Muscle of leg (tissue), 11 donors: Measurements from ENCODE around the gene HECW1. TPM values are rescaled to one million over a fixed set of nuclear protein-coding genes. Genes with fewer than 3 reads are reported as not detected.
"Not testable (repeated sequence)": the region's sequence is repeated elsewhere in the genome, so short reads cannot be mapped to it uniquely, and the experiment has no call there.

Experiments
- DNase-seq: peaks from one replicate; pipeline ENCODE4 v3.0.0; 2013
- H3K27ac ChIP-seq: one replicate; pipeline ENCODE4 v1.5.1; 2013; ENCODE audit warnings: mild to moderate bottlenecking, low read length, control low read depth
- H3K27me3 ChIP-seq: one replicate; pipeline ENCODE4 v1.6.1; 2013; ENCODE audit warnings: low read length; ENCODE audit not compliant: control insufficient read depth, insufficient read depth
- H3K36me3 ChIP-seq: one replicate; pipeline ENCODE4 v1.6.1; 2013; ENCODE audit warnings: low read length; ENCODE audit not compliant: control insufficient read depth, insufficient read depth
- H3K4me1 ChIP-seq: one replicate; pipeline ENCODE4 v1.6.1; 2013; ENCODE audit warnings: low read length; ENCODE audit not compliant: control insufficient read depth, insufficient read depth
- H3K4me3 ChIP-seq: one replicate; pipeline ENCODE4 v1.5.1; 2013; ENCODE audit warnings: low read length, control low read depth
- H3K9me3 ChIP-seq: replicated peaks from 2 replicates; pipeline ENCODE4 v1.6.1; 2013; ENCODE audit warnings: low read depth, low read length; ENCODE audit not compliant: control insufficient read depth
- WGBS: methylation state at CpG from one replicate; pipeline ENCODE4 v1.1.5; 2013; ENCODE audit warnings: missing lambda C conversion rate; ENCODE audit not compliant: insufficient coverage; 5-methylcytosine and 5-hydroxymethylcytosine counted together
- polyA plus RNA-seq, 8 donors: library from polyadenylated mRNA; unstranded; fragments of 120-200 nt; gene quantifications; one replicate each; pipeline versions ENCODE4 v1.2.1 to v1.2.3, GENCODE V29; 2013; ENCODE audit warnings: inconsistent platforms in 1 of 8, low replicate concordance in 1 of 8; ENCODE audit not compliant: insufficient read length in 8 of 8, insufficient read depth in 1 of 8
- total RNA-seq: library from RNA; stranded (reverse); fragments of 120-200 nt; gene quantifications from one replicate; pipeline ENCODE4 v1.2.4, GENCODE V29; 2013

The HECW1 gene
- total and polyA plus RNA-seq, 9 donors, result 0.13 to 1.7 (median 0.51) TPM; not detected in 1

GRCh38 chr7:43217055-43217454 lies 104.6 kb downstream of the HECW1 start:
- WGBS, result no CpG with 5 or more reads among the region's 2 CpGs
- Histone ChIP-seq H3K4me1 (no peaks in the 10 kb centered on the region), H3K9me3 (no peaks in the 10 kb centered on the region), H3K36me3 (no peaks in the 10 kb centered on the region), H3K27ac (no peak overlapping the region), H3K27me3 (peaks cover 6% of the 10 kb centered on the region), H3K4me3 (no peak overlapping the region)
- DNase-seq, result no peak

GRCh38 chr7:43218901-43219300 lies 106.5 kb downstream of the HECW1 start:
- WGBS, result 17% methylated on average over 1 of the region's 4 CpGs
- not testable (repeated sequence) for H3K9me3 ChIP-seq, H3K27me3 ChIP-seq, H3K4me1 ChIP-seq, DNase-seq, H3K4me3 ChIP-seq, H3K36me3 ChIP-seq, H3K27ac ChIP-seq

- H3K27ac ChIP-seq, result no peak overlapping the region
- H3K4me3 ChIP-seq, result no peak overlapping the region
- H3K27me3 ChIP-seq, result no peaks in the 10 kb centered on the region
- 79% methylated on average over 3 of the region's 6 CpGs for WGBS
- DNase-seq, result no peak
- no peaks in the 10 kb centered on the region for H3K9me3 ChIP-seq
- H3K4me1 ChIP-seq, result no peaks in the 10 kb centered on the region
- no peaks in the 10 kb centered on the region for H3K36me3 ChIP-seq
Observed at GRCh38 chr7:43220250-43220649, 107.8 kb downstream of the HECW1 start.

DNA sequence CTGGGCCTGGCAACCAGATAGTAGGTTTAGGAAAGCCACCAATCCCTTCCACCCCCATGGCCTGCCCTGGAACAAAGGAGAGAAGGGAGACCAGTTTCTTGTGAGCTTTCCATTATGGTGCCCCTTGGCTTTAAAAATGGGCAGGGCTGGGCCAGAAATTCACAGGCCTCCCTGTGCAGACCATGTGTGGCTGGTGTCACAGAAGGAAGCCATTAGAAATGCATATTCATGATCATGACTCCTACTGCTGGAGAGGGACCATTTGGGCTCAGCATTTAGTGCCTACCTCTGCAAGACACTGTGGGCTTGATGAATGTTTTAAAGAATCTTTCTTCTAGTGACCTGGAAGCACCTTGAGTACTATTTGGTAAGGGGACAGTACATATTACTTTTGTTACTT lies 108.3 kb downstream of the HECW1 start:
- H3K4me3 ChIP-seq, result no peak overlapping the region
- H3K9me3 ChIP-seq, result no peaks in the 10 kb centered on the region
- no peak for DNase-seq
- H3K4me1 ChIP-seq, result no peaks in the 10 kb centered on the region
- no peaks in the 10 kb centered on the region for H3K27me3 ChIP-seq
- H3K27ac ChIP-seq, result no peak overlapping the region
- H3K36me3 ChIP-seq, result no peaks in the 10 kb centered on the region

DNA sequence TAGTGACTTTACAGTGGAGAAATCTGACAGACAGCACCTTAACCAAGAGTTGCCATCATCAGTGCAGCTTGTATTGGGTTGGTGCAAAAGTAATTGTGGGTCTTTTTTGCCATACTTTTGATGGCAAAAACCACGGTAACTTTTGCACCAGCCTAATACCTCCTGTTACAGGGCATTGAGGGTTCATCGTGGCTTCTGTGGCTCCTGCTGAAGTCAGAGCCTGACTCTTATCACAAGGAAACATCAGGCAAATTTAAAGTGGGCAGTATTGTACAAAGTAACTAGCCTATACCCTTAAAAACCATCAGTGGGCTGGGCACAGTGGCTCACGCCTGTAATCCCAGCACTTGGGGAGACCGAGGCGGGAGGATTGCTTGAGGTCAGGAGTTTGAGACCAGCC lies 117.4 kb downstream of the HECW1 start:
- Histone ChIP-seq H3K4me1 (no peaks in the 10 kb centered on the region), H3K9me3 (no peaks in the 10 kb centered on the region), H3K4me3 (no peak overlapping the region), H3K36me3 (no peaks in the 10 kb centered on the region), H3K27me3 (no peaks in the 10 kb centered on the region), H3K27ac (no peak overlapping the region)
- 83% methylated on average over 2 of the region's 5 CpGs for WGBS
- no peak for DNase-seq

DNA sequence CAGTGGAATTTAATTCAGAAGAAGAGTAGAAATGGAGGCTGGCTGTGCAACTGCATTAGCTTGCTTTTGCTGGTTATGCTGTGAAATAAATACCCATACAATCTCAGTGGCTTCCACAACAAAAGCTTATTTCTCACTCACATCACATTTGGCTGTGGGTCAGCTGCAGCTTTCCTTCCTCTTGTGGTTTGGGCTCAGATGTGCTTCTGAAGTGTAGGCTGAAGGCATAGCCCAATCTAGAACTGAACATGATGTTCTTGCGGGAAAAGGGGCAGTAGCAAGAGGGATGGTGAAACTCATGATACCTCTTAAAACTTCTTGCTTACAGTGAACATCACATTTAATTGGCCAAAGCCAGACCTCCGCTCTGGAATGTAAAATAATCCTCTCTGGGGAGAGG lies 119.9 kb downstream of the HECW1 start:
- WGBS, result no CpG with 5 or more reads among the region's 2 CpGs
- DNase-seq, result no peak
- Histone ChIP-seq H3K27ac (no peak overlapping the region), H3K4me3 (no peak overlapping the region), H3K4me1 (no peaks in the 10 kb centered on the region), H3K27me3 (no peaks in the 10 kb centered on the region), H3K9me3 (no peaks in the 10 kb centered on the region), H3K36me3 (no peaks in the 10 kb centered on the region)

- Histone ChIP-seq H3K27me3 (no peaks in the 10 kb centered on the region), H3K4me3 (no peak overlapping the region), H3K9me3 (no peaks in the 10 kb centered on the region), H3K4me1 (no peaks in the 10 kb centered on the region), H3K27ac (no peak overlapping the region), H3K36me3 (no peaks in the 10 kb centered on the region)
- WGBS, result 58% methylated on average over 5 of the region's 5 CpGs
- no peak for DNase-seq
Observed at GRCh38 chr7:43234073-43234472, 121.6 kb downstream of the HECW1 start.

GRCh38 chr7:43234968-43235367 lies 122.5 kb downstream of the HECW1 start:
- WGBS, result 89% methylated on average over 2 of the region's 4 CpGs

GRCh38 chr7:43240565-43240964 lies 128.1 kb downstream of the HECW1 start:
- no peaks in the 10 kb centered on the region for H3K4me1 ChIP-seq
- H3K27me3 ChIP-seq, result no peaks in the 10 kb centered on the region
- no peak overlapping the region for H3K4me3 ChIP-seq
- H3K27ac ChIP-seq, result no peak overlapping the region
- no peaks in the 10 kb centered on the region for H3K36me3 ChIP-seq
- WGBS, result 93% methylated on average over 4 of the region's 6 CpGs
- DNase-seq, result no peak
- H3K9me3 ChIP-seq, result no peaks in the 10 kb centered on the region

More at GRCh38 chr7:43234968-43235367, 122.5 kb downstream of the HECW1 start:
- H3K9me3 ChIP-seq, result no peaks in the 10 kb centered on the region
- no peak for DNase-seq
- no peak overlapping the region for H3K27ac ChIP-seq
- no peaks in the 10 kb centered on the region for H3K4me1 ChIP-seq
- H3K36me3 ChIP-seq, result no peaks in the 10 kb centered on the region
- H3K4me3 ChIP-seq, result no peak overlapping the region
- H3K27me3 ChIP-seq, result no peaks in the 10 kb centered on the region

DNA sequence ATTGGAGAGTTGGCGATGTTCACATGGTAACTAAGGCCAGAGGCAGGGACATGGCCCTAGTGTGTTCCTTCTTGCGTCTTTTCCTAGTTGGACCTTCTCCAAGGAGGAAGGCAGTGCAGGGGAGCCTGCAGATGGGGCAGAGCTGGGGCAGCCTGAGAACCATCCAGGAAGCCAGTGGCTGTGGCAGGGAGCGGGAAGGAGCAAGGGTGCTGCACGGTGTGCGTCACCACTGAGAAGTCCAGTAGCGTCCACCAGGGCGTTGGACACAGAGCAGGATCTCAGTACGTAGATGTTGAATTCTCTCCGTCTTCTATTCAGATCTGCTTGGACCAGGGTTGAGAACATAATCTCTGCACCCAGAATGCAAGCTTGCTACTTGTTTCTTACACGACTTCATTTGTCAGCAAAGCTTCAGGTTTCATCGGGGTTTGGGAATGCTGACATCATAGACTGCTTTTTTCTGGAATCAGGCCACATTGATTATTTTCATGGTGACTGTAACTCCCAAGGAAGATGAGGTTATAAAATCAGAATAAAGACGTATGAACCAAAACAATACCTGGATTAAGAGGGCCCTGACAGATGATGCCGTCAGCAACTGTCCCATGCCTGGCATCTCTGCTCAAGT lies 130.3 kb downstream of the HECW1 start:
- Histone ChIP-seq H3K4me3 (no peak overlapping the region), H3K9me3 (no peaks in the 10 kb centered on the region), H3K36me3 (no peaks in the 10 kb centered on the region), H3K27ac (no peak overlapping the region), H3K4me1 (no peaks in the 10 kb centered on the region), H3K27me3 (peaks cover 2% of the 10 kb centered on the region)
- no peak for DNase-seq
- 80% methylated on average over 11 of the region's 13 CpGs for WGBS

- WGBS, result no CpG with 5 or more reads among the region's 3 CpGs
- Histone ChIP-seq H3K36me3 (no peaks in the 10 kb centered on the region), H3K27me3 (peaks cover 2% of the 10 kb centered on the region), H3K9me3 (no peaks in the 10 kb centered on the region), H3K4me1 (no peaks in the 10 kb centered on the region), H3K4me3 (no peak overlapping the region), H3K27ac (no peak overlapping the region)
- DNase-seq, result no peak
Observed at GRCh38 chr7:43244232-43244631, 131.8 kb downstream of the HECW1 start.
